ENCODE data around the gene SFXN3.

Gene SFXN3

GRCh38 chr10:100999742-101000126 lies 31.3 kb upstream of the SFXN3 start, which contains the start of gene LZTS2:
Gene LZTS2, plus strand, starts transcription at chr10:100999808. Its CDS starts 2,731 bp downstream, at chr10:101002539.
- CTCF ChIA-PET = interaction anchor here (0.6 to 6.6 kb wide), 16 partner anchors 10 to 111 kb away, joined by 3 to 101 read pairs (median 4); partner anchors contain the start of genes MRPL43, PDZD7, SFXN3 and TWNK
- POLR2A ChIA-PET = no interaction called here
- no peak for DNase-seq (ENCODE audit: extremely low spot score)
- TF ChIP-seq CTCF (IDR thresholded peaks at IDR 0.05; ENCODE audit: control extremely low read depth, extremely low read depth, low read depth, missing control alignments) = no peak

GRCh38 chr10:101000127-101000914 lies 30.7 kb upstream of the SFXN3 start:
- TF ChIP-seq CTCF (IDR thresholded peaks at IDR 0.05; ENCODE audit: control extremely low read depth, extremely low read depth, low read depth, missing control alignments) = no peak
- ChIA-PET POLR2A (no interaction called here), CTCF (interaction anchor here (0.9 to 6.6 kb wide), 9 partner anchors 9 to 88 kb away, joined by 3 to 101 read pairs (median 4); partner anchors contain the start of genes MRPL43 and TWNK)
- DNase-seq (ENCODE audit: extremely low spot score) = no peak

GRCh38 chr10:101000915-101001658 lies 29.9 kb upstream of the SFXN3 start:
- CTCF ChIA-PET = interaction anchor here (1.1 to 6.6 kb wide), 4 partner anchors 16 to 129 kb away, joined by 3 to 101 read pairs (median 4); no protein-coding TSS in a partner anchor
- POLR2A ChIA-PET = no interaction called here
- no peak for DNase-seq (ENCODE audit: extremely low spot score)
- no peak for TF ChIP-seq CTCF (IDR thresholded peaks at IDR 0.05; ENCODE audit: control extremely low read depth, extremely low read depth, low read depth, missing control alignments)

- TF ChIP-seq CTCF (IDR thresholded peaks at IDR 0.05; ENCODE audit: control extremely low read depth, extremely low read depth, low read depth, missing control alignments) = no peak
- no peak for DNase-seq (ENCODE audit: extremely low spot score)
- ChIA-PET POLR2A (no interaction called here), CTCF (interaction anchor here (1.1 to 6.6 kb wide), 4 partner anchors 15 to 129 kb away, joined by 3 to 101 read pairs (median 4); no protein-coding TSS in a partner anchor)
These were observed 29.4 kb upstream of the SFXN3 start for GRCh38 chr10:101001659-101002035.

- ChIA-PET POLR2A (no interaction called here), CTCF (interaction anchor here (0.8 to 8.1 kb wide), 6 partner anchors 8 to 130 kb away, joined by 3 to 96 read pairs (median 6); no protein-coding TSS in a partner anchor)
- no peak for DNase-seq (ENCODE audit: extremely low spot score)
- no peak for TF ChIP-seq CTCF (IDR thresholded peaks at IDR 0.05; ENCODE audit: control extremely low read depth, extremely low read depth, low read depth, missing control alignments)
These were observed 28.6 kb upstream of the SFXN3 start for GRCh38 chr10:101002456-101002855.

- CTCF ChIA-PET = interaction anchor here (1.2 to 8.1 kb wide), 5 partner anchors 7 to 46 kb away, joined by 3 to 96 read pairs (median 8); no protein-coding TSS in a partner anchor
- no peak for DNase-seq (ENCODE audit: extremely low spot score)
- POLR2A ChIA-PET = no interaction called here
- no peak for TF ChIP-seq CTCF (IDR thresholded peaks at IDR 0.05; ENCODE audit: control extremely low read depth, extremely low read depth, low read depth, missing control alignments)
These were observed 27.3 kb upstream of the SFXN3 start for GRCh38 chr10:101003639-101004206.

Data from GM10248 (cell line).